ENCODE data around the gene RCAN2. TPM values are rescaled to one million over a fixed set of nuclear protein-coding genes. Genes with fewer than 3 reads are reported as not detected.

Gene RCAN2
- total RNA-seq, 1 experiment from 2014 or later = 0.44 TPM

GRCh38 chr6:46356543-46356942, 134.7 kb downstream of the RCAN2 start:
- no peaks in the 10 kb centered on the region for H3K4me1 ChIP-seq (replicated peaks; ENCODE audit: insufficient read depth)
- H3K27me3 ChIP-seq (ENCODE audit: insufficient read depth, low read depth) = no peaks in the 10 kb centered on the region
- POLR2A ChIA-PET (ENCODE audit: unreplicated experiment) = no interaction called here
- H3K9me3 ChIP-seq (ENCODE audit: insufficient read depth, low read depth) = no peaks in the 10 kb centered on the region
- H3F3A ChIP-seq (ENCODE audit: insufficient read depth, low read depth) = no peaks in the 10 kb centered on the region
- CTCF ChIA-PET = no interaction called here
- no peak for DNase-seq
- H4K20me1 ChIP-seq (ENCODE audit: insufficient read depth) = no peaks in the 10 kb centered on the region
- no peaks in the 10 kb centered on the region for H3K79me2 ChIP-seq (ENCODE audit: low read depth)
- no peaks in the 10 kb centered on the region for H3K36me3 ChIP-seq (ENCODE audit: low read depth)
- TF ChIP-seq EZH2 (IDR thresholded peaks at IDR 0.05; ENCODE audit: low read depth) = no peak
- no peak for TF ChIP-seq CTCF (conservative IDR thresholded peaks at IDR 0.05)
- H3K4me2 ChIP-seq = no peak overlapping the region
- H3K27ac ChIP-seq = no peak overlapping the region
- no peak overlapping the region for H2AFZ ChIP-seq
- no peak overlapping the region for H3K4me3 ChIP-seq
- H3K9me2 ChIP-seq (ENCODE audit: insufficient read depth) = no peaks in the 10 kb centered on the region
- BruUV-seq (replicated peaks) = no TSS peak
- intact Hi-C loops (cut with micrococcal nuclease; ENCODE audit: unreplicated experiment) = no loop called here

GRCh38 chr6:46353528-46353927, 137.7 kb downstream of the RCAN2 start:
- no peak overlapping the region for H2AFZ ChIP-seq
- no TSS peak for BruUV-seq (replicated peaks)
- no peaks in the 10 kb centered on the region for H3K27me3 ChIP-seq (ENCODE audit: insufficient read depth, low read depth)

GRCh38 chr6:46352541-46353268, 138.5 kb downstream of the RCAN2 start:
- intact Hi-C loops (cut with micrococcal nuclease; ENCODE audit: unreplicated experiment) = no loop called here
- no peaks in the 10 kb centered on the region for H3K36me3 ChIP-seq (ENCODE audit: low read depth)
- TF ChIP-seq CTCF (conservative IDR thresholded peaks at IDR 0.05) = no peak
- TF ChIP-seq EZH2 (IDR thresholded peaks at IDR 0.05; ENCODE audit: low read depth) = no peak
- no peak overlapping the region for H2AFZ ChIP-seq
- H3K9me2 ChIP-seq (ENCODE audit: insufficient read depth) = no peaks in the 10 kb centered on the region
- no peaks in the 10 kb centered on the region for H3K4me1 ChIP-seq (replicated peaks; ENCODE audit: insufficient read depth)
- ChIA-PET POLR2A (ENCODE audit: unreplicated experiment) (no interaction called here), CTCF (interaction anchor here (0.5 kb wide), 1 partner anchor 34 kb away, joined by 3 read pairs; no protein-coding TSS in a partner anchor)
- no peaks in the 10 kb centered on the region for H3K9me3 ChIP-seq (ENCODE audit: insufficient read depth, low read depth)
- no peaks in the 10 kb centered on the region for H3F3A ChIP-seq (ENCODE audit: insufficient read depth, low read depth)
- BruUV-seq (replicated peaks) = no TSS peak
- H3K79me2 ChIP-seq (ENCODE audit: low read depth) = no peaks in the 10 kb centered on the region
- no peak for DNase-seq
- H4K20me1 ChIP-seq (ENCODE audit: insufficient read depth) = no peaks in the 10 kb centered on the region
- no peak overlapping the region for H3K27ac ChIP-seq
- H3K4me2 ChIP-seq = no peak overlapping the region
- H3K27me3 ChIP-seq (ENCODE audit: insufficient read depth, low read depth) = no peaks in the 10 kb centered on the region
- H3K4me3 ChIP-seq = no peak overlapping the region

More at GRCh38 chr6:46353528-46353927, 137.7 kb downstream of the RCAN2 start:
- DNase-seq = no peak
- ChIA-PET CTCF (no interaction called here), POLR2A (ENCODE audit: unreplicated experiment) (no interaction called here)
- no peaks in the 10 kb centered on the region for H3F3A ChIP-seq (ENCODE audit: insufficient read depth, low read depth)
- no peaks in the 10 kb centered on the region for H3K9me2 ChIP-seq (ENCODE audit: insufficient read depth)
- H3K79me2 ChIP-seq (ENCODE audit: low read depth) = no peaks in the 10 kb centered on the region
- H3K4me1 ChIP-seq (replicated peaks; ENCODE audit: insufficient read depth) = no peaks in the 10 kb centered on the region
- no peak overlapping the region for H3K4me2 ChIP-seq
- no peaks in the 10 kb centered on the region for H3K9me3 ChIP-seq (ENCODE audit: insufficient read depth, low read depth)
- no peak overlapping the region for H3K4me3 ChIP-seq
- H3K27ac ChIP-seq = no peak overlapping the region
- intact Hi-C loops (cut with micrococcal nuclease; ENCODE audit: unreplicated experiment) = no loop called here
- H3K36me3 ChIP-seq (ENCODE audit: low read depth) = no peaks in the 10 kb centered on the region
- no peak for TF ChIP-seq CTCF (conservative IDR thresholded peaks at IDR 0.05)
- TF ChIP-seq EZH2 (IDR thresholded peaks at IDR 0.05; ENCODE audit: low read depth) = no peak
- H4K20me1 ChIP-seq (ENCODE audit: insufficient read depth) = no peaks in the 10 kb centered on the region

Measured in PC-9 (cell line).